NCI-H69 (cell line): ENCODE data around the gene CKAP4.

Experiments used
- DNase-seq: peaks from one replicate; lab custom pipeline; 2025; lab: John Stamatoyannopoulos, UW

Gene CKAP4

GRCh38 chr12:106197906-106198623, 49.8 kb downstream of the CKAP4 start:
- no peak for DNase-seq

DNA sequence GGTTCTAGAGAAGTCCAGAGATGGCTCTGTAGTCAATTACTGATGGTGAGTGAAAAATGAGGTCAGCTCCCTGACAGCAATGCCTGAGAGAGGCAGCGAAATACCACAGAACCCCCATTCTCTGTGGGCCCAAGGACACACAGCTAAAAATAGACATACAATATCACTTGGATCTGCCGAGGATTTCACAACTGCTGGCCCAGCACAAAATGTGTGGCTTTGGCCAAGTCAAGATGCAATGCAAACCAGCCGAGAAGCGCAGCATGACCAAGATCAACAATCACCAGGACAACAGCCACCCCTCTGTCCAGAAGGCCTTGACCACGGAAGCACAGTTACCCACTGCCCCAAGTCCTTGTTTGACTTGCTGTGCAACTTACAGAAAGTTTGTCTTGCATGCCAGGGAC, 52.2 kb downstream of the CKAP4 start:
- DNase-seq = no peak

DNA sequence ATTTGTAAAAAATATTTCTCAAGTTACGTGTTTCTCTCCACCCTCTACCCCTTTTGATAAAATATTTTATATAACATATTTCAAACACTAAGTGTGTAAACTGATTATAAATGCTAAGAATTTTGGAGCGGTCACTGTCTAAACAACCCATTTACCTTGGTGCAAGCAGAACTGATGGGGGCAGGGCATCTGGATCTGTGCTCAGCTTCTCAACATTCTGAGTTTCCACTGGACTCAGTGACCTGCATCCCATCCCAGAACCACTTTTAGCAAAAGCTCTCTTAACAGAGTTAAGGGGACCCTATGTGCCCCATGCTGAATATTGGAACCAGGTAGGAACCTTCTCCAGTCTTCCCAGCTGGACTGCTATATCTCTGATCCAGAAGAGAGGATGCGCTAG, 53.5 kb downstream of the CKAP4 start:
- DNase-seq = no peak

GRCh38 chr12:106193394-106194215, 54.2 kb downstream of the CKAP4 start:
- no peak for DNase-seq

GRCh38 chr12:106192659-106193393, 55.0 kb downstream of the CKAP4 start:
- peak; percentile 23 for DNase-seq

- DNase-seq = peak; percentile 85
These were observed 57.2 kb downstream of the CKAP4 start for GRCh38 chr12:106190581-106190980.

DNA sequence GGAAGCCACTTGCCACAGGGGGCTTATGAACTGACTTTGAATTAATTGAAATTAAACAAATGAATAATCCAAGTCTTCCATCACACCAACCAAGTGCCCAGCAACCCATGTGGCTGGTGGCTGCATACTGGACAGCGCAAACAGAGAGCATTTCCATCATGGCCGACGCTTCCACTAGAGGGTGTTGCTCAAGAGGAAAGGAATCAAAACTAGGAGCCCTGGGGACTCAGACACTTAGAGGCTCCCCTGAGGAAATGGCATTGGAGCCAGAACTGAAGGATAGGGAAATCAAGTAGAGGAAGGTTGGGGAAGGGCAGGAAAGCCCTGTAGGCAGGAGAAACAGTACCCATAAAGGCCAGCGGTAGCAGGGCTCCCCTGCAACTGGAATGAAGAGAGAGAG, 58.5 kb downstream of the CKAP4 start:
- peak; percentile 66 for DNase-seq

DNA sequence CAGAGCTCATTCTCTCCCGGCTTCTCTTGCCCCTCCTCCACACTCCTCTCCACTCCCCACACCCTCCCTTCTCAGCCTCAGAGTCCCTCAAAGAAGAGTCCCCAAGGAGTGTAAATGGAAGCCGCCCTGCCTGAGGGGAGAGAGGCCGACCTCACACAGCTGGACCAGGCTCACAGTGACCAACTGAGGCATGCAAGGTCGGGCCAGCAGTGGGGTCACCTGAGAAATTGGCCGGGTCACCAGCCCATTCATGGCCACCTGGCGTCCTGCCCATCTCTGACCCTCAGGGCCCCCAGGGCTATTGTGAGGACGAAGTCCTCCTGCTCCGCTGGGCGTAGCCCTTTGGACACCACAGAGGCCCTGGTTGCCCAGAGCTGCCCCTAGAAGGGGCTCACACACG, 59.6 kb downstream of the CKAP4 start:
- peak; percentile 68 for DNase-seq
